DMS153 treated with DMSO at 0.1 percent for 48 hours (cell line): Measurements from ENCODE around the gene NDC80.
"Not testable (repeated sequence)": the region's sequence is repeated elsewhere in the genome, so short reads cannot be mapped to it uniquely, and the experiment has no call there.

Experiments
- DNase-seq: peaks from one replicate; lab custom pipeline; 2025; ENCODE audit not compliant: unreplicated experiment; lab: John Stamatoyannopoulos, UW

Gene NDC80

DNA sequence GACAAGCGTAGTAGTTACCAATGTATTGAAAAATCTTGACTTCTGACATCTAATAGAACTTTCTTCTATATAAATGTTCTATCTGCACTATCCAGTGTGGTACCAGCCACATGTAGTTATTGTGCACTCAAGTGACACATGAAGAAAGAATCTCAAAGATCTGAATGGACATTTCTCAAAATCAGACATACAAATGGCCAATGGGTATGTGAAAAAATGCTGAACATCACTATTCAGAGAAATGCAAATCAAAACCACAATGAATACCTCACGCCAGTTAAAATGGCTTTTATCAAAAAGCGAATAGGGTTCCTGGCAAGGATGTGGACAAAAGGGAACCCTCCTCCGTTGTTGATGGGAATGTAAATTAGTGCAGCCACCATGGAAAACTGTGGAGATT lies 46.7 kb downstream of the NDC80 start:
- DNase-seq, result no peak

DNA sequence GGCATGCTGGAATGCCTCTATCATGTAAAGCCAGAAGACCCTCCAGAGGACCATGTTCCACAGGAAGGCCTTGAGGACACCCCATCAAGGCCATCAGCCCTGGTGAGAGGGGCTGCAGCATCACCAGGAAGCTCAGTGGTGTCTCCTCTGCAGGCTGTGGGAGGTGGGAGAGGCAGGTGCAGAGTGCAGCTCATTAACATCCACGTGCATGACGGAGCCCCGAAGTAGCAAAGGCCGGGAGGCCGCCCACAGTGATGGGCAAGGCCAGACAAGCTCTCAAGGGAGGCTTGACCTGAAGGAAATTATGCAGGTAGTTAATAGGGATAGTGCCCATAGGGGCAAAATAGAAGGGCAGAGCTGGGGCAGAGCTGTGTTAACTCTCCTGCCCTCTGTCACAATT lies 53.9 kb downstream of the NDC80 start:
- DNase-seq, result no peak

DNA sequence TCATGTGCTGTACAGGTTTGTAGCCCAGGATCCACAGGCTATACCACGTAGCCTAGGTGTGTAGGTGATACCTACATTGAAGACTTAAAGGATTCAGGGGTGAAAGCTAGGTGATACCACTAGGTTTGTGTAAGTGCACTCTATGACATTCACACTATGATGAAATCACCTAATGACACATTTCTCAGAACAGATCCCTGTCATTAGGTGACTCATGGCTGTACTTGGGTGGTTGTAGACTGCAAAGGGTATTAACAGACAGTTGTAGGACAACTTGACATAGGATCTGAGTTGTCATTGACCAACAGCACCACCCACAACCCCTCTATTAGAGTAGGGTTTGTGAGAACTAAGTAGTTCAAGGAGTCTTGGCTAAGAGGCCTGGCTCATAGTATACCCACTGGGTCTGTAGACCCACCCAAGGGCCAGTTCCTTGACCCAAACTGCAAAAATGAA lies 56.5 kb downstream of the NDC80 start:
- no peak for DNase-seq

DNA sequence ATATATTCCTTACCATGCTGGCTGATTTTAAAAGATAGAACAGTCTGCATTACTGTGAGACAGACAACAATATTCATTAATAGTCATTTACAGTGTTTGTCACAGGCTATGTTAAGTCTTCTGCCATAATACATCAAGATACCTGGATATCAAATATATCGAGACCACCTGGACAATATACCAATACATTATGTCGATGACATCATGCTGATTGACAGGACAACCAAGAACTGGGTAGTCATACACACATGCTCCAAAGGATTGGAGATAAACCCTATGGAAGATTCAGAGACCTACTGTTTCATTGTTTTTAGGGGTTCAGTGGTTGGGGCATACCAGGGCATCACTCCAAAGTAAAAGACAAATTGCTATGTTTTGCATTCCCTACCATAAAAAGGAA lies 57.6 kb downstream of the NDC80 start:
- DNase-seq, result no peak

DNA sequence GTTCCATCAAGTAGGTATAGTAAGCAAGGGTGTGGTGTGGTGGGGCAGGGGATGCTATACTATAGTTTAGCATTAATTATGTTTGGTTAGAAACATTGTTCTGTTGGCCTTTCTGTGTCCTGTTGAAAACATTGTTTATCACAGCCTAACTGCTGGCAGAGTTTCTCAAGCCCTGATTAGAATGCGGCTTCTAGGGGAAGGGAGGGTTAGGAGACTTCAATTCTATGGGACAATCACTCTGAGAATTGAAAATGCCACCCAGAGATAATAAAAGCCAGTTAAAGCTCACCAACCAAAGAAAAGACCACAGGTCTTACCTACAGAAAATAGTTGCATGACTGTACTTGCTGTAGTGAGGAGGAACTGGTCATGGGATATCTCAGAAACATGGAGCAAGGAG lies 64.2 kb downstream of the NDC80 start:
- DNase-seq, result no peak

DNA sequence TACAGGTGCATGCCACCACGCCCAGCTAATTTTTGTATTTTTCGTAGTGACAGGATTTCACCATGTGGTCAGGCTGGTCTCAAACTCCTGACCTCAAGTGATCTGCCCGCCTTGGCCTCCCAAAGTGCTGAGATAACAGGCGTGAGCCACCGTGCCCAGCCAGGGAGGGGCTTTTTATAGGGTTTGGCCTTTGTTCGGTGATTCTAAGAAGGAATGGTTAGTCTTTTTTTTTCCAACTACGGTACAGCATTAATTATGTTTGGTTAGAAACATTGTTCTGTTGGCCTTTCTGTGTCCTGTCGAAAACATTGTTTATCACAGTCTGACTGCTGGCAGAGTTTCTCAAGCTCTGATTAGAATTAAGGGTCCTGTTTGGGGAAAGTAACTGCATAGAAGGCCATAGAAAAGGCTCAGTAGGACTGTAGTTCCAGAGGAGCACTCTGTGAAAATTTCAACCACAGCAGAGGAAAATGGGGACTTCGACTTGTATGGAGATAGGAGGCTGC lies 64.8 kb downstream of the NDC80 start:
- no peak for DNase-seq

DNA sequence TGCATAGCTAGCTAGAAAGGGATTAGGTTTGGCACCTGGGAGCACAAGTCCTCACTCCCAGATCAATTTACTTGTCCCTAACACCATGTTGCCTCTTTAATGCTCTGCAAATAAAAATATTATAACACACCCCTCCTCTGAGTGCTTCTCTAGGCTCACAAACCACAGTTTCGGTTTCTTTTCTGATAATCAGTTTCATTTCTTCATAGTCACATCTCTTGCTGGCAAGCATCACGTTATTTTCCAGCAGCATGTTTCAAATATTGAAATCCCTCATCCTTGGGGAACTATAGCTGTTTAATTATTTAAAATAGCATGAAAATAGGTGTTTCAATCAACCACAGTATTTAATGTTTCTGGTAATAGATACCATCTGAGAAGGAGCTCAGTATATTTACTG lies 70.3 kb downstream of the NDC80 start:
- no peak for DNase-seq

DNA sequence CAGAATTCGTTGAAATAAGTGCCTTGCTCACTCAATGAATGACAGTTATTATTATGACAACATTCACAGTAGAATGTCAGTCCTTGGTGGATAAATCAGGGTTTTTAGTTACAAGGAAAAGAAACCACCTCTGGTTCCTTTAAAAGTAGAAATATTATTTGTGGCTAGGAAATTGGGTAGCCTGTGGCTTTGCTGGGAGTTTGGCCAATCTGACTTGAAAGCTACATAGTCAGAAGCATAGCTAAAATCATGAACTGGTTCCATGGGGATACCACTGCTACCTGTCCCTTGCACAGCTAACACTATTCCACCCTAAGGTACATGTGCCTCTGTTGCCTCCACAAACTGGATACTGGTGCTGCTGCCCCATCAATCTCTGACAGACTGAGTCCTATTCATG lies 71.4 kb downstream of the NDC80 start:
- DNase-seq, result no peak

DNA sequence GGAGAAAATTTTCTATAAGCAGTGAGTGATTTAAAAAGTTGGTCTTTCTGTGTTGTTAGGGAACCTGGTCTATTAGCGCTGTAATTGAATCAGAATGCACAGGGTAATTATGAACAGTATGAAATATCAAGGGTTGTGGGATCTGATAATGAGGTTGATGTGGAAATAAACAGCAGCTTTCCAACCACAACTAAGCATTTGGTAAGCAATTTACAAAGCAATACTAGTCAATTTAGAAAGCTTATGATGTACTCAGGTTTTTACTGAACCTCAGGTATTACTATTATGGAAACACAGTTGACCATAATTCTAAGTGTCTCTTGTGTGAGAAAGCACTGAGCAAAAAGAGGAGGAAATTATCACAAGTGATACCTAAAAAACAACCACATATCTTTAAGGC lies 73.2 kb downstream of the NDC80 start:
- DNase-seq, result no peak

DNA sequence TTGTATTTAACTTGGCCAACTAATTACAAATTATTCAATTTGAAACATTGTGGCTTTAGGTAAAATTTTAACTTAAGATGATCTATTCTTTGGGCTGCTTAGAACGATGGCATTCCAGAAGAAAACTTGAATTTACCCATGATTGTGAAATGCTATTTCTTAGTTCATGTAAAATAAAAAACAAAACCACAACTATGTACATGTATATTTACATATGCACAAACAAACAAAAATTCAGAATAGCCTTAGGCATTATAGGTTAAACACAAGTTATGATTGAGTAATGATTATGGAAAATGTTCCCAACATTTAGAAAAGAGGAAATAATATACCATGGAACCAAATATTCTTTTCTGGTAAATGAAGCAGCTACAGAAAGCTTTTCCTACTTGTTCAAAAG lies 80.6 kb downstream of the NDC80 start:
- no peak for DNase-seq

DNA sequence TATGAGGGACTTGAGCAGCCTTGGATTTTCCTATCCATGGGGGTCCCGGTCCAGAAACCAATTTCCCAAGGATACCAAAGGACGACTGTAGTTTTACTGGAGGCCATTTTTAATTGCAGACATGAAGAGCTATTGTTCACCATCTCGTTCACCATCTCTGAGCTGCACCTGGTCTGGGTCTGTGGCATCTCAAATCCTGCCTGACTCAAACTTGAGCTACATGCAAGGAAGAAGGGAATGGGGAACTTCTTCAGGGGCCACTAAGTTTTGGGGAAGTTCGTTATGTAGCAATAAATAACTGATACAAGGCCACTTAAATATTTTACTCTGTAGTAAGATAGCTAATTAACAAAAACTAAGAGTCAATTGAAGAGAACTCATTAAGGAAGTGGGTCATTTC lies 82.1 kb downstream of the NDC80 start:
- DNase-seq, result no peak

DNA sequence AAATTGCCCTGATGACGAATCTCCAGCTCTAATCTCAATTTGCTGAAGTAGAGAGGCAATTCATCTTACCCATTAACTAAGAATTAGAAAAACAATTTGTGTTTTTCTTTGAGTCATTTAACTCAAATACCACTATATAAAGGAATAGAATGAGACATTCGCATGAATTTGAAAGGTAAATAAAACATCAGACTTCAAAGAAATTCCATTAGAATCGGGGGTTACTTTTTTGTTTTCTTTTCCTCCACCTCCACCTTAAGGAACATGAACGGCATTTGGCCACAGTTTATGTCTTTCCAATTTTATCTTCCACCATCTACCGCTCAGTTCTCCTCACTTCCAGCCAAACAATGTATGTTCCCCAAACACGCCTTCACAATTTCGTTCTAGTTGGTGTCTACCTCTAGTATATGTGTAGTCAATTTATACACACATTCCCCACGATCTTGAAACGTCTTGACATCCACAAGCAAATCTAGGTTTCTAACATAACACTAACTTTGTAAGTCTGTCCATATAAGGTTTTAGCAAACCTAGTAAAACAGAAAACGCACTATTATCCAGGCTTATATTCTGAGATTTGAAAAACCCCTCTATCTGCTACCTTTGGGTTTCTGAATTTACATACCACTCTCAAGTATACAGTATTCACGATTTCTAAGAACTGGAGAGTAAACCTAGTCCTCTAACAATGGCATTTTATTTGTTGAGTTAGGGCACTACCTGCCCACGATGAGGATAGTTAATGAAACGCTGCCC lies 83.0 kb downstream of the NDC80 start:
- DNase-seq, result no peak

DNA sequence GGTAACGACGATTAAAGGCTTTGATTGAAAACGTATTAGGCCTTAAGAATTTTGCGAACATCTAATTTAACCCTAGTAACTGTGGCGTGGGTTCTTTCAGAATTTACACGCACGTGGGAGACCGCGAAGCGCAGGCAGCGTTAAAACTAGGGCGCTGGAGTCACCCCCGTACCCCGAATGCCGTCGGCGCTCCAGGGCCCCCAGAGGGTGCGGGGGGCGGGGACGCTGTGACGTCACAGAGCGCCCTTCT lies 83.5 kb downstream of the NDC80 start:
- no peak for DNase-seq

DNA sequence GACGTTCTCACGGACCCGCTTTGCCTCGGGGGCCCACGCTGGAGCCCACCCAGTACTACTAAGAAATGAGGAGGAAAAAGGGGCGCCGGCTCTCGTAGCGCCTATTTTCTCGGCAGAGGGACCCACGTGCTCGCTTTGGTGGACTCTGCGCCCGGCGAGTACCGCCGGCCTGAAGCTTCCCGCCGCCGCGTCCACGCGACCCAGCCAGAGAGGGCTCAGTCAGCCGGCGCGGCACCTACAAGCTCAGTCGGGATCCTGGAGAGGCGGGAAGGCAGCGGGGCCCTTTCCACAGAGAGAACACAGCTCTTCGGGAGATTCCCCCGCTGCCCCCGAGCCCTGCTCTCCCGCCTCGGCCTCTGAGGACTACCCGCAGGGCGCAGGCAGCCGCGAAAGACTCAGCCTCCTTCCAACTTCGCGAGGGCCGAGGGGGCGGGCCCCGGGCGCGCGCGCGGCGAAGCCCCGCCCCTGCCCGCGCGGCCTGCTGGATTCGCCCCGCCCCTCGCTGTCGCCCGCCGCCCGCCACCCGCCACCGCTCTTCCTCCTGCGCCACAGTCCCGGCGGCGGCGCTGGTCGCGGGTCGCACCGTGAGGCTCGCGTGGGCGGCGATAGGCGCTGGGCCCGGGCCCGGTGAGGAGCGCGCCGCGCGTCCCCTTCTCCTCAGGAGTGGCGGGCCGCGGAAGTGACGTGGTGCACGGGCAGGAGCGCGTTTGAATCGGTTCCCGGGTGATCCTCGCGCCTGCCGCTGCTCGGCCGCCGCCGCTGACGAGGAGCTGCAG lies 84.0 kb downstream of the NDC80 start, which contains the start of gene SMCHD1:
Gene SMCHD1 (plus strand): TSS at position 549 of the 776 bp plus-strand sequence. CDS start 350 bp downstream, outside the sequence.
- peak; percentile 35 for DNase-seq

DNA sequence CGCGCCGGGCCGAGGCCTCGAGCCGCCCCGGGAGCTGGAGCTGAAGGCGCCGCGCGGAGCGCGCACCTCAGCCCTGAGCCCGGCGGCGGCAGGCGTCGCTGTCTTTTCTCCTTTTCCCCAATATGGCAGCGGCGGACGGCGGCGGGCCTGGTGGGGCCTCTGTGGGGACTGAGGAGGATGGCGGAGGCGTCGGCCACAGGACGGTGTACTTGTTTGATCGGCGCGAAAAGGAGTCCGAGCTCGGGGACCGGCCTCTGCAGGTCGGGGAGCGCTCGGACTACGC lies 84.5 kb downstream of the NDC80 start:
- no peak for DNase-seq

DNA sequence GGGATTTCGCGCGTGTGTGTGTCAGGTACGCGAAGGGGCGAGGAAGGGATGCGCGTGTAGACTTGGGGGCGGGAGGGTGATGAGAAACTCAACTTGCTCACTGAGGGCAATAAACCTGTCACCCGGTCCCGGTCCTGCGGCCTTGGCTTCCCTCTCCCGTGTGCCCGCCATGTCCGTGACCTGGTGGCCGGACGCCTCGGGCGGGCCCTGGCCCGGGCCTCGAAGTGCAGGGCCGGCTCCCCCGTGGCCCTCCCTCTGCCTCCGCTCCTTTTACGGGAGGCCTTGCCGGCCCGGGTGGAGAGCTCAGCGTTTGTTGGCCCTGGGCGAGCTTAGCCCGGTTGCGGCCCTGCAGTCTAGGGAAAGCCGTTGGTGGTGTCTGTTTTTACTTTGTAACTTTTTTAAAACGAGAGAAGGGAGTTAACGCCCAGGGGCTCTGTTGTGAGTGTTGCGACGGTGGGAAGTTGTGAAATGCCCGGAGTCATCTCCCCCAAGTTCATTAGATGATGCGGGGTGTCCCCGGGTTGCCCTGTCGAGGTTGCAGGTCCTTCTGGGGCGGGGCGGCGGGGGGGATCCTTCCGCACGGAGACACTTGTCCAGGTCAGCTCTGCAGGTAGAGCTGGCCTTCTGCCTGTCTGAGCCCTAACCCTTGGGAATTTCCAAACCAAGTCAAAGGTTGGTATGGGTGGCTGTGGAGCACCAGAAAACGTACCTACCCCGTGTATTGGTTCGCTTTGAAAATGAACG lies 85.1 kb downstream of the NDC80 start:
- no peak for DNase-seq

DNA sequence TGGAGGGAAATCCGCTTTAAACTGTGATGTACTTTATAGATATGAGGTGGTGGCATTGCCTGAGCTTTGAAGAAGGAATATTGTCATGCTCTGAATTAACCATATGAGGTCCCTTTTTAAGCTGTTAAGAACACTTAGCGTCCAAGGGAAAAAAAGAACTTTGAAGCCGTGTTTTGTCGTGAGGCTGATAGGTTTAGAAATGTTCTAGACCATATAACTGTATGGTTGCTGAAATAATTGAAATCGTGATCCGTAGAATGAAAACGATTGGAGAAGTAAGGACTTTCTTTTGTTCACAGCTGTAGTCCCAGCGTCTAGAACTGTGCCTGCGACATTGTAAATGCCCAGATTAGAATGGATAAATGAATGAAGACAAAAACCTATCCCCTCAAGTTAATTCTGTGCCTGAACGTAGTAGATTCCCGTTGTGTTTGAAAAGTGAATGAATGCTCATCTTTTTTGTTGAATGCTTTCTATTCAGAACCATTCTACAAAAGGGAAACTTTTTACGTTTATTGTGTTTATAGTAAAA lies 85.7 kb downstream of the NDC80 start:
- no peak for DNase-seq

DNA sequence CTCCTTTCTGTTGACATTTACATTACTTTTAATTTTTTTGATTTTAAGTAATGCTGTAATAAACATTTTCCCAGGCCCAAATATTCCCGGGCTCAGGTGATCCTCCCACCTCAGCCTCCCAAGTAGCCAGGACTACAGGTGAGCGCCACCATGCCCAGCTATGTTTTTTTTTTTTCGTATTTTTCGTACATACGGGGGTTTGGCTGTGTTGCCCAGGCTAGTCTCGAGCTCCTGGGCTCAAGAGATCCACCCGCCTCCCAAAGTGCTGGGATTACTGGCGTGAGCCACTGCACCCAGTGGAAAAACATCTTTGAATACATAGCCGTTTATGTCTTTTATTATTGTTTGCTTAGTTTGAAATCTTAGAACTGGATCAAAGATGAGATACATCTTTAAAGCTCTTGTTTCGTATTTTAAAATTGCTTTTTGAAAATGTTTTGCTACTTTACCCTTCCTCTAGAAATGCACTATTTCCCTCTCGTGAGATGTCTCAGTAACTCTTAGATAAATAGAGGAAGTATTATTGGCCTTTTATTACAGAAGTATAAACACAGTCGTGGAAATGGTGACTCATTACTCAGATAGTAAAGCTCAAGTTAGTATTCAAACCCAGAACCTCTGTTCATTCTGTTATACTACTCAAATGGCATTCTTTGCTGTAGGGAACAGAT lies 86.6 kb downstream of the NDC80 start:
- no peak for DNase-seq

DNA sequence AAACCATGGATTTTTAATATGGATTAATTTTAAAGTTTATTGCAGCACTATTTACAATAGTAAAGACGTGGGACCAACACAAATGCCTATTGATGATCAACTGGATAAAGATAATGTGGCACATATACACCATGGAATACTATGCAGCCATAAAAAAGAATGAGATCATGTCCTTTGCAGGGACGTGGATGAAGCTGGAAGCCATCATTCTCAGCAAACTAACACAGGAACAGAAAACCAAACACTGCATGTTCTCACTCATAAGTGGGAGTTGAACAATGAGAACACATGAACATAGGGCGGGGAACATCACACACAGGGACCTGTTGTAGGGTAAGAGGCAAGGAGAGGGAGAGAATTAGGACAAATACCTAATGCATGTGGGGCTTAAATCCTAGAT lies 89.5 kb downstream of the NDC80 start:
- not testable (repeated sequence) for DNase-seq

DNA sequence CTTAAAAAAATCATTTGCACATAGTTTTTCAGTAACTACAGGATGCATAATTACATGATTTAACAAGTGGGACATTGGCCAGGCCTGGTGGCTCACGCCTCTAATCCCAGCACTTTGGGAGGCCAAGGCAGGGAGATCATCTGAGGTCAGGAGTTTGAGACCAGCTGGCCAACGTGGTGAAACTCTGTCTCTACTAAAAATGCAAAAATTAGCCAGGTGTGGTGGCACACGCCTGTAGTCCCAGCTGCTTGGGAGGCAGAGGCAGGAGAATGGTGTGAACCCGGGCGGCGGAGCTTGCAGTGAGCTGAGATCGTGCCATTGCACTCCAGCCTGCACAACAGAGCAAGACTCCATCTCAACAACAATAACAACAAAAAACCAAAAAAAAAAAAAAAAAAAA lies 90.9 kb downstream of the NDC80 start:
- DNase-seq, result not testable (repeated sequence)

DNA sequence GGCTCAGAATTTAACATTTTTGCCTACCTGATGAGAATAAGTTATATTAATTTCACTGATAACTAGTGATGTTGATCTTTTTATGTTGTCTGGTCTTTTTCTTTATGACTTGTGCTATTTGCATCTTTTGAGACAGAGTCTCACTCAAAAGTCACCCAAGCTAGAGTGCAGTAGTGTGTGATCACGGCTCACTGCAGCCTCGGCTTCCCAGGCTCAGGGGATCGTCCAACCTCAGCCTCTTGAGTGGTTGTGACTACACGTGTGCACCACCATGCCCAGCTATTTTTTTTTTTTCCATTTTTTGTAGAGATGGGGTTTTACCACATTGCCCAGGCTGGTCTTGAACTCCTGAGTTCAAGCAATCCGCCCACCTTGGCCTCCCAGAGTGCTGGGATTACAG lies 91.6 kb downstream of the NDC80 start:
- DNase-seq, result no peak
